GM12891 (cell line): ENCODE data around the gene PEX26.

Experiments used
- POLR2A ChIP-seq: IDR thresholded peaks from 2 replicates; pipeline ENCODE4 v1.6.1; 2011; ENCODE audit warnings: low read depth, low read length, control low read depth
- POLR2AphosphoS5 ChIP-seq: IDR thresholded peaks from 2 replicates; pipeline ENCODE4 v1.6.1; 2011; ENCODE audit warnings: low read depth, low read length, control low read depth
- POU2F2 ChIP-seq: IDR thresholded peaks from 2 replicates; pipeline ENCODE4 v1.6.1; 2011; ENCODE audit warnings: low read depth, mild to moderate bottlenecking, control low read depth, low read length, moderate library complexity
- SPI1 ChIP-seq: IDR thresholded peaks from 2 replicates; pipeline ENCODE4 v1.6.1; 2011; ENCODE audit warnings: low read depth, low read length, control low read depth
- TAF1 ChIP-seq: IDR thresholded peaks from 2 replicates; pipeline ENCODE4 v1.6.1; 2011; ENCODE audit warnings: low read depth, low read length, control low read depth

DNA sequence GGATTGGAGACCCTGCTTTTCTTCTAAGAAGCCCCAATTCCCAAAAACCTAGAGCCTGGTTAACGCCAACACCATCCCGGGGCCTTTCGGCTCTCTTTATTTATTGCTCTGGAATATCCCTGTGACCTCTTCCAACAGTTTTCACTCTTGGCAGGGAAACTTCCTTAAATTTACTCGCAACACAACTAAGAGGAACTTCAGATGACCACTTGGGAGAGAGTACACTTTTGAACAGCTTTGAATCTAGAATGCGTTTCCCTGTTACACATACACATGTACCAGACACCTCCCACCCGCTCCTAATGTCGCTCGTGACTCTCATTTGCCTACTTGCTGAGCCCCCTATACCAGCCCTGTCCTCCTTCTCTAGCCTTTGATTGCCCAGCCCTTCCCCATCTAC lies 52.2 kb downstream of the PEX26 start:
- no peak for TF ChIP-seq SPI1
- no peak for TF ChIP-seq POLR2A
- no peak for TF ChIP-seq POLR2AphosphoS5
- no peak for TF ChIP-seq TAF1
- TF ChIP-seq POU2F2: no peak
